ENCODE results near the gene MATN1. TPM values are rescaled to one million over a fixed set of nuclear protein-coding genes. Genes with fewer than 3 reads are reported as not detected.
"Not testable (repeated sequence)": the region's sequence is repeated elsewhere in the genome, so short reads cannot be mapped to it uniquely, and the experiment has no call there.

The MATN1 gene
- polyA plus RNA-seq, 1 donor (not counting 4 experiments of a cell fraction or from before 2014, with no cell fraction given) = 0.05 TPM

- dilution Hi-C loops (cut with MboI; ENCODE audit: extremely low pct_ligation_motif_present, low sequenced_read_pairs) = no loop called here
- Histone ChIP-seq H3K4me1 (ENCODE audit: control insufficient read depth, extremely low read depth, insufficient read depth, low read length) (no peaks in the 10 kb centered on the region), H3K27ac (ENCODE audit: control insufficient read depth, insufficient read depth, low read length) (no peak overlapping the region), H3K9me3 (ENCODE audit: control insufficient read depth, low read depth, low read length) (no peaks in the 10 kb centered on the region), H4K20me1 (ENCODE audit: control insufficient read depth, extremely low read depth, insufficient read depth, low read length) (no peaks in the 10 kb centered on the region), H3K27me3 (ENCODE audit: control insufficient read depth, extremely low read depth, insufficient read depth, low read length) (peaks cover 13% of the 10 kb centered on the region), H3K4me3 (ENCODE audit: control insufficient read depth in 2 of 3, extremely low read depth in 1 of 3, insufficient read depth in 2 of 3, low read depth in 1 of 3, low read length in 3 of 3) (no peak overlapping the region), H3K36me3 (ENCODE audit: control insufficient read depth in 2 of 2, extremely low read depth in 1 of 2, insufficient read depth in 2 of 2, low read length in 2 of 2) (no peaks in the 10 kb centered on the region), H3K4me2 (ENCODE audit: control insufficient read depth, extremely low read depth, insufficient read depth, low read depth, low read length) (no peak overlapping the region), H3K9me1 (ENCODE audit: control insufficient read depth, extremely low read depth, insufficient read depth, low read length) (no peaks in the 10 kb centered on the region), H3K9ac (ENCODE audit: control insufficient read depth, extremely low read depth, insufficient read depth, low read length) (no peak overlapping the region), H3K79me2 (ENCODE audit: control insufficient read depth, insufficient read depth, low read length) (no peaks in the 10 kb centered on the region), H2AFZ (ENCODE audit: control insufficient read depth, low read length) (no peak overlapping the region)
- FAIRE-seq (no peak), DNase-seq (ENCODE audit: low read depth, low spot score) (no peak)
- TF ChIP-seq EZH2 (IDR thresholded peaks at IDR 0.05; ENCODE audit: low read length) (no peak), CTCF (optimal IDR thresholded peaks at IDR 0.05 in 1 of 3, IDR thresholded peaks at IDR 0.05 in 1 of 3, conservative IDR thresholded peaks at IDR 0.05 in 1 of 3; ENCODE audit: extremely low read depth in 1 of 3, insufficient read depth in 2 of 3, low read length in 3 of 3) (no peak)
These were observed 44.9 kb upstream of the MATN1 start for GRCh38 chr1:30768159-30768829.

GRCh38 chr1:30766948-30767347 is 43.6 kb upstream of the MATN1 start:
- dilution Hi-C loops (cut with MboI; ENCODE audit: extremely low pct_ligation_motif_present, low sequenced_read_pairs) = not testable (repeated sequence)

More at GRCh38 chr1:30766948-30767347, 43.6 kb upstream of the MATN1 start:
- DNase-seq (ENCODE audit: low read depth, low spot score); H3K9me3 ChIP-seq (ENCODE audit: control insufficient read depth, low read depth, low read length); H3K9me1 ChIP-seq (ENCODE audit: control insufficient read depth, extremely low read depth, insufficient read depth, low read length); H2AFZ ChIP-seq (ENCODE audit: control insufficient read depth, low read length); FAIRE-seq; H3K27me3 ChIP-seq (ENCODE audit: control insufficient read depth, extremely low read depth, insufficient read depth, low read length); H4K20me1 ChIP-seq (ENCODE audit: control insufficient read depth, extremely low read depth, insufficient read depth, low read length); H3K4me2 ChIP-seq (ENCODE audit: control insufficient read depth, extremely low read depth, insufficient read depth, low read depth, low read length); H3K27ac ChIP-seq (ENCODE audit: control insufficient read depth, insufficient read depth, low read length); H3K4me3 ChIP-seq (ENCODE audit: control insufficient read depth in 2 of 3, extremely low read depth in 1 of 3, insufficient read depth in 2 of 3, low read depth in 1 of 3, low read length in 3 of 3); H3K79me2 ChIP-seq (ENCODE audit: control insufficient read depth, insufficient read depth, low read length); H3K4me1 ChIP-seq (ENCODE audit: control insufficient read depth, extremely low read depth, insufficient read depth, low read length); H3K9ac ChIP-seq (ENCODE audit: control insufficient read depth, extremely low read depth, insufficient read depth, low read length); H3K36me3 ChIP-seq (ENCODE audit: control insufficient read depth in 2 of 2, extremely low read depth in 1 of 2, insufficient read depth in 2 of 2, low read length in 2 of 2): not testable (repeated sequence)

All from keratinocyte (primary cell).